C4-2B (cell line): ENCODE data around the gene BTBD8.

ENCODE experiments used
- ZFX ChIP-seq: fragments of 450-650 bp; IDR thresholded peaks from 2 replicates; pipeline ENCODE4 v1.6.1; 2017
- TF ChIP-seq, protein P1 (sequence below): fragments of 450-650 bp; conservative IDR thresholded peaks from 2 replicates; pipeline ENCODE4 v1.5.1; 2017; ENCODE audit warnings: mild to moderate bottlenecking

DNA sequence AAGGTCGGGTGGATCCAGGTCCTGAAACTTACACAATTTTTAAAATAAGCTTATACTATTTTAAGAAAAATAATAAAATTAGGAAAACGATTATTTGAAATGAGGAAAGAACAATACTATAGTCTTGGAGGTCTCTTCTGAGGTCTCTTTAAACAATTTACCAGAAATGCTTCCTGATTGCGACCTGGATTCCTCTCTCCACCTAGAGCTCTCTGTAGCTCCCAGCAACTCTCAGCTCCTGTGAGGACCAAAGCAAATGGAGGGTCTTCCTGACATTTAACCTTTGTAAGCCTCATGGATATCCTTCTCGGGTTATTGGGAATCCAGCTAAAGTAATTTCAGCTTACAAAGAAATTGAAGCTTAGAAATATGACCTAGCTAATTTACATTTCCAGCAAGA lies 886 bp downstream of the BTBD8 start:
- TF ChIP-seq, protein P1, sequence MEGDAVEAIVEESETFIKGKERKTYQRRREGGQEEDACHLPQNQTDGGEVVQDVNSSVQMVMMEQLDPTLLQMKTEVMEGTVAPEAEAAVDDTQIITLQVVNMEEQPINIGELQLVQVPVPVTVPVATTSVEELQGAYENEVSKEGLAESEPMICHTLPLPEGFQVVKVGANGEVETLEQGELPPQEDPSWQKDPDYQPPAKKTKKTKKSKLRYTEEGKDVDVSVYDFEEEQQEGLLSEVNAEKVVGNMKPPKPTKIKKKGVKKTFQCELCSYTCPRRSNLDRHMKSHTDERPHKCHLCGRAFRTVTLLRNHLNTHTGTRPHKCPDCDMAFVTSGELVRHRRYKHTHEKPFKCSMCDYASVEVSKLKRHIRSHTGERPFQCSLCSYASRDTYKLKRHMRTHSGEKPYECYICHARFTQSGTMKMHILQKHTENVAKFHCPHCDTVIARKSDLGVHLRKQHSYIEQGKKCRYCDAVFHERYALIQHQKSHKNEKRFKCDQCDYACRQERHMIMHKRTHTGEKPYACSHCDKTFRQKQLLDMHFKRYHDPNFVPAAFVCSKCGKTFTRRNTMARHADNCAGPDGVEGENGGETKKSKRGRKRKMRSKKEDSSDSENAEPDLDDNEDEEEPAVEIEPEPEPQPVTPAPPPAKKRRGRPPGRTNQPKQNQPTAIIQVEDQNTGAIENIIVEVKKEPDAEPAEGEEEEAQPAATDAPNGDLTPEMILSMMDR = no peak
- TF ChIP-seq ZFX = no peak
